OCI-LY3 (cell line): Measurements from ENCODE around the gene ARNT2.

ENCODE experiments used
- H2AFZ ChIP-seq: fragments of 200-600, 300-600 bp; shearing (Covaris generic); 2 replicates; pipeline ENCODE4 v1.6.0; 2014; ENCODE audit warnings: antibody characterized with exemption, low read depth, low read length
- H3K27ac ChIP-seq: fragments of 200-600, 300-600 bp; sonication (generic); 2 replicates; pipeline ENCODE4 v1.5.1; 2014; ENCODE audit warnings: mild to moderate bottlenecking, low read length, moderate library complexity, mixed read lengths
- H3K27me3 ChIP-seq: fragments of 200-600, 300-600 bp; sonication (generic); 2 replicates; pipeline ENCODE4 v1.6.1; 2014; ENCODE audit warnings: low read depth, low read length, mixed read lengths
- H3K36me3 ChIP-seq: fragments of 200-600, 300-600 bp; sonication (generic); replicated peaks from 2 replicates; pipeline ENCODE3; 2014; ENCODE audit warnings: low read depth, low read length, mixed read lengths
- H3K4me1 ChIP-seq: fragments of 300-600, 200-600 bp; sonication (generic); 2 replicates; pipeline ENCODE4 v1.6.1; 2014; ENCODE audit warnings: low read length, mixed read lengths
- H3K4me2 ChIP-seq: fragments of 200-600, 300-600 bp; sonication (generic); 2 replicates; pipeline ENCODE4 v1.6.1; 2014; ENCODE audit warnings: low read length, mixed read lengths
- H3K4me3 ChIP-seq: fragments of 300-600, 200-600 bp; sonication (generic); 2 replicates; pipeline ENCODE4 v1.5.1; 2014; ENCODE audit warnings: antibody characterized with exemption, mild to moderate bottlenecking, low read length, moderate library complexity
- H3K79me2 ChIP-seq: fragments of 300-600, 200-600 bp; shearing (Covaris generic); 2 replicates; pipeline ENCODE4 v1.6.1; 2014; ENCODE audit warnings: mild to moderate bottlenecking, low read length, mixed read lengths
- H3K9ac ChIP-seq: fragments of 300-600, 200-600 bp; shearing (Covaris generic); 2 replicates; pipeline ENCODE4 v1.6.0; 2014; ENCODE audit warnings: mild to moderate bottlenecking, low read length, moderate library complexity
- H3K9me3 ChIP-seq: fragments of 200-600, 300-600 bp; shearing (Covaris generic); 2 replicates; pipeline ENCODE4 v1.6.1; 2014; ENCODE audit warnings: low read length, mixed read lengths; ENCODE audit not compliant: insufficient read depth
- H4K20me1 ChIP-seq: fragments of 200-600, 300-600 bp; sonication (generic); 2 replicates; pipeline ENCODE4 v1.6.1; 2016; ENCODE audit warnings: low read length, mixed read lengths; ENCODE audit not compliant: insufficient read depth
- CTCF ChIP-seq: fragments of 200-600, 300-600 bp; sonication (generic); IDR thresholded peaks from 2 replicates; pipeline ENCODE4 v1.5.1; 2014; ENCODE audit warnings: antibody characterized with exemption, low read length, low read depth
- EZH2phosphoT487 ChIP-seq: fragments of 200-600 bp; shearing (Covaris generic); IDR thresholded peaks from 2 replicates; pipeline ENCODE4 v1.6.1; 2018; ENCODE audit warnings: antibody characterized with exemption, mixed run types, low read depth

Gene ARNT2

GRCh38 chr15:80415358-80415670 lies 11.1 kb downstream of the ARNT2 start:
- Histone ChIP-seq H3K9me3 (no peaks in the 10 kb centered on the region), H3K9ac (no peak overlapping the region), H3K4me1 (0 out of 2 replicates have a peak, but pooled peaks cover 4% of the 10 kb centered on the region), H2AFZ (no peak overlapping the region), H3K4me3 (no peak overlapping the region), H3K79me2 (no peaks in the 10 kb centered on the region), H4K20me1 (no peaks in the 10 kb centered on the region), H3K4me2 (no peak overlapping the region), H3K27me3 (peaks cover 37% of the 10 kb centered on the region), H3K36me3 (no peaks in the 10 kb centered on the region), H3K27ac (no peak overlapping the region)
- TF ChIP-seq CTCF (no peak), EZH2phosphoT487 (no peak)

GRCh38 chr15:80416702-80417101 lies 12.5 kb downstream of the ARNT2 start:
- 0 out of 2 replicates have a peak, but pooled peaks cover 4% of the 10 kb centered on the region for H3K4me1 ChIP-seq
- H3K27me3 ChIP-seq = peaks cover 28% of the 10 kb centered on the region
- TF ChIP-seq CTCF (no peak), EZH2phosphoT487 (0 out of 2 replicates have a peak, but pooled peaks have one; percentile 15)
- no peak overlapping the region for H3K4me2 ChIP-seq
- H2AFZ ChIP-seq = no peak overlapping the region
- H3K36me3 ChIP-seq = no peaks in the 10 kb centered on the region
- no peak overlapping the region for H3K9ac ChIP-seq
- no peaks in the 10 kb centered on the region for H3K9me3 ChIP-seq
- no peaks in the 10 kb centered on the region for H3K79me2 ChIP-seq
- no peak overlapping the region for H3K4me3 ChIP-seq
- H3K27ac ChIP-seq = no peak overlapping the region
- H4K20me1 ChIP-seq = no peaks in the 10 kb centered on the region

- Histone ChIP-seq H3K4me3 (no peak overlapping the region), H3K9me3 (no peaks in the 10 kb centered on the region), H3K9ac (no peak overlapping the region), H3K4me1 (0 out of 2 replicates have a peak, but pooled peaks cover 4% of the 10 kb centered on the region), H3K4me2 (peak overlapping the region; percentile 30), H2AFZ (no peak overlapping the region), H3K27ac (no peak overlapping the region), H3K27me3 (peaks cover 28% of the 10 kb centered on the region), H3K79me2 (no peaks in the 10 kb centered on the region), H3K36me3 (no peaks in the 10 kb centered on the region), H4K20me1 (no peaks in the 10 kb centered on the region)
- TF ChIP-seq CTCF (peak; percentile 90), EZH2phosphoT487 (no peak)
These were observed 14.8 kb downstream of the ARNT2 start for GRCh38 chr15:80418892-80419537.

- Histone ChIP-seq H3K9ac (no peak overlapping the region), H3K4me2 (no peak overlapping the region), H2AFZ (no peak overlapping the region), H4K20me1 (no peaks in the 10 kb centered on the region), H3K79me2 (no peaks in the 10 kb centered on the region), H3K4me3 (no peak overlapping the region), H3K27me3 (peaks cover 28% of the 10 kb centered on the region), H3K9me3 (no peaks in the 10 kb centered on the region), H3K4me1 (0 out of 2 replicates have a peak, but pooled peaks cover 4% of the 10 kb centered on the region), H3K27ac (no peak overlapping the region), H3K36me3 (no peaks in the 10 kb centered on the region)
- TF ChIP-seq CTCF (no peak), EZH2phosphoT487 (no peak)
These were observed 15.4 kb downstream of the ARNT2 start for GRCh38 chr15:80419546-80419945.
